A204.1 (cell line): Measurements from ENCODE around the gene WDFY4.

Source experiments
- FAIRE-seq: peaks from 2 replicates; lab custom pipeline; 2012; peaks lifted over from hg19 to GRCh38; lab: Jason Lieb, UNC

Gene WDFY4

GRCh38 chr10:48774416-48775205 is 89.9 kb downstream of the WDFY4 start:
- no peak for FAIRE-seq

GRCh38 chr10:48775206-48775517 is 90.5 kb downstream of the WDFY4 start:
- no peak for FAIRE-seq

GRCh38 chr10:48776005-48776522 is 91.4 kb downstream of the WDFY4 start:
- no peak for FAIRE-seq

- no peak for FAIRE-seq
Observed at GRCh38 chr10:48776528-48776927, 91.9 kb downstream of the WDFY4 start.

- no peak for FAIRE-seq
Observed at GRCh38 chr10:48777110-48777509, 92.4 kb downstream of the WDFY4 start.

GRCh38 chr10:48778193-48778857 is 93.7 kb downstream of the WDFY4 start:
- no peak for FAIRE-seq

- FAIRE-seq, result no peak
Observed at GRCh38 chr10:48779077-48779476, 94.4 kb downstream of the WDFY4 start.

GRCh38 chr10:48779546-48780152 is 95.0 kb downstream of the WDFY4 start:
- FAIRE-seq, result no peak

GRCh38 chr10:48780341-48780740 is 95.7 kb downstream of the WDFY4 start:
- no peak for FAIRE-seq

- FAIRE-seq, result no peak
Observed at GRCh38 chr10:48782386-48782785, 97.7 kb downstream of the WDFY4 start.

GRCh38 chr10:48784031-48784430 is 99.4 kb downstream of the WDFY4 start:
- FAIRE-seq, result no peak

- FAIRE-seq, result no peak
Observed at GRCh38 chr10:48785796-48786195, 101.1 kb downstream of the WDFY4 start.

GRCh38 chr10:48786606-48787282 is 102.1 kb downstream of the WDFY4 start:
- FAIRE-seq, result no peak

- FAIRE-seq, result no peak
Observed at GRCh38 chr10:48788554-48788953, 103.9 kb downstream of the WDFY4 start.

- FAIRE-seq, result no peak
Observed at GRCh38 chr10:48789486-48790456, 105.1 kb downstream of the WDFY4 start.

- no peak for FAIRE-seq
Observed at GRCh38 chr10:48790457-48791044, 105.9 kb downstream of the WDFY4 start.

GRCh38 chr10:48791267-48791928 is 106.7 kb downstream of the WDFY4 start:
- FAIRE-seq, result no peak

GRCh38 chr10:48792121-48792520 is 107.4 kb downstream of the WDFY4 start:
- no peak for FAIRE-seq

GRCh38 chr10:48792687-48793096 is 108.0 kb downstream of the WDFY4 start:
- FAIRE-seq, result no peak

GRCh38 chr10:48794074-48794473 is 109.4 kb downstream of the WDFY4 start:
- no peak for FAIRE-seq
